ENCODE results near the gene SPAG6. TPM values are rescaled to one million over a fixed set of nuclear protein-coding genes. Genes with fewer than 3 reads are reported as not detected.

The SPAG6 gene
- polyA plus RNA-seq, 3 donors: 0.75 to 1.1 (median 0.92) TPM

DNA sequence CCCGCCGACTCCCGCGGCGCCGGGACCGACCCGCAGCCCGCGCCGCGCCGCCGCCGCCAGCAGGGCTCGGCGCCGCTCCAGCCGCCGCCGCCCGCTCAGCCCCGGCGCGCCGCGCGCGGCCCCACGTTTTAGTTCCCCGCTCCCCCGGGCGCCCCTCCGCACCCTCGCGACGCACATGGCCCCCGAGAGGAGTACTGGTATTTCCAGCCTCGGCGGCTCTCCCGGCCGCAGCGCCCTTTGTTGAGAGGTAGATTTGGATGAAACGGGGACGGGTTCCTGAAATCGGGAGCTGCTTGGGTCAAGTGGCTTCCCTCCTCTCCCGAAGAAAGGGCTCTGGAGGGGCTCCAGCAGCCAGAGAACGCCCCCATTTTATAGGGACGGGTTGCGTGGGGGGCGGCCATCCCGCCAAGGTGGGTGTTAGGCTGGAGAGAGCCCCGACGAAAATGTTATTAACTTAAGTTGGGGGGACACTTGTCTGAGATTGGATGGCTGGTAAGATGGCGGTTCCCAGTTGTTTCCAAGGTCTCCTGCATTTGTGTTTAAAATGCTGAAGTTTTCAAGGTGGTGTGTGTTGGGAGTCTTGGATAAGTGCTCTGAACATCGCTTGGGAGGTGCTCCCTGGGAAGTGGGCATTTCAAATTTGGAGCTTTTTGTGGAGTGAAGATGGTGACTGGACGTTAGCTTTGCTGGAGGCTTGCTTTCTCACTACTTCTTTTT is 23.2 kb upstream of the SPAG6 start:
- no peak for DNase-seq (ENCODE audit: low read depth in 3 of 3, low spot score in 2 of 3)

DNA sequence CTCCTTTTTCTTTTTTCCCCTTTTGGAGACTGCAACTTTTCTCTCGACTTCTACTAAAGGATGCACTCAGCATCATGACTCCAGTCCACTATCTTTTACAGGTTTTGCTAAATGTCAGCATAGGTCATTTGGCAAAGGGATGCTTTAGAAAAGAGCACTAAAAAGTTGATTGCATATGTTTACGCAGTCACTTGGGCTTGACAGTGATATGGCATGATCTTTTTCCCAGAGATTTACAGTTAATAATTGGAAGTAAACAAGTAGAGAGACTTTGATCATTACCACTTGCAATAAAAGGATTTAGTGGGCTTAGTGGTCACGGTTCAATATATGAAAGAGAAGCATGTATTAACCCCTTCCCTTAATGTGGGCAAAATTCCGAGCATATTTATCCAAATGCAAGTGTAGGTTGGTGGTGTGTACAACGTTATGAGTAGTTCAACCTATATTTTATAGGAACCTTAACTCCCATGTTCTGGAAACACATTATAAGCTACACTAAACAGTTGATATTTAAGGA is 22.6 kb upstream of the SPAG6 start:
- no peak for DNase-seq (ENCODE audit: low read depth in 3 of 3, low spot score in 2 of 3)

DNA sequence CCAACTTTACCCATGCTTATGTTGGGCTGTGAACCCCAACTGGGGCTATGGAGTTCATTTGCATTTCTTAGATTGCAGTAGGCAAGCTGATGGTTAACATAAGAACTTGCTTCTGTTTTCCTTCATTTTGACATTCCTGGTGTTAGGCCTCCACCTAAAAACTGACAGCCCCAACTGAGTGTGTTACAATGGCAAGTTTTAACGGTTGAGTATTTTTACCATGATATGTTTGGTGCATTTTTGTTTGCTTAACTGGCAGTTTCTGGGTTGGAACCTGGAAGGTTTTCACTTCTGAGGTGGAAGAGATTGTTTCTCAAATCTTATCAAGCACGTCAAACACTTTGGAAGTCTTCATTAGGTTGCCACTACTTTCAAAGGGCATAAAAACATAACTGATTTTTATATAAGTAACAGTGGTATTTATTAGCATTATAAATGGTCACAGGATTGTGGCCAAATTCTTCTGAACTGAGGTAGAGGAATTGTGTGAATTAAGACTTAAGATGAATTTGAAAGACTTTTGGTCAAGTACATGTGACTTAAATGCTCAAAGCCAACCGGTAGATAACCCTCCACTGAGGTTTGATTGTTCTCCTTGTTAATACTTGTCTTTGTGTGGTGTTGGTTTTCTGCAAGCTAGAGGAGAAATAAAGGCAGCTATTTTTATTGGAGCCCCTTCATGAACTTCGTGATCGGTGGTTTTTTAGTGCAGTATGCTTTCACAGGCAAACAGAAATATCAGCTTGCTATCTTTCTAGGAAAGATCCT is 21.6 kb upstream of the SPAG6 start:
- no peak for DNase-seq (ENCODE audit: low read depth in 3 of 3, low spot score in 2 of 3)

DNA sequence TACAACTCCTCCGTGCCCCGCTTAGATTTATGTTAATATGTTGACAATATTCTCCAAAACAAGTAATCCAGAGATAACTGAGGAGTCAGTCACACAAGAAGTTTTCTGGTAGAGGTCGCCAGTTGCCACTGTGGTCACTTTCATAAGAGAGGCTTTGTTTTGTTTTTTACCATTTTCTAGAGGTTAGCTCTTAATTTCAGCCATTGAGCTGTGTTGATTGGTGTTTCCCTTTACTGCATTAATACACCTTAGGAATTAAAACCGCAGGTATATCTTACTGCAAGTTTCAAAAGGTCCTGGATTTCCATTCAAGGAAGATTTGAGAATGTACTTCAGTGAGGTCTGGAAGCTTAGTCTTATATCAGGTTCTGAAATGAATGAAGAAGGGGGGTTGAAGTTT is 20.9 kb upstream of the SPAG6 start:
- no peak for DNase-seq (ENCODE audit: low read depth in 3 of 3, low spot score in 2 of 3)

DNA sequence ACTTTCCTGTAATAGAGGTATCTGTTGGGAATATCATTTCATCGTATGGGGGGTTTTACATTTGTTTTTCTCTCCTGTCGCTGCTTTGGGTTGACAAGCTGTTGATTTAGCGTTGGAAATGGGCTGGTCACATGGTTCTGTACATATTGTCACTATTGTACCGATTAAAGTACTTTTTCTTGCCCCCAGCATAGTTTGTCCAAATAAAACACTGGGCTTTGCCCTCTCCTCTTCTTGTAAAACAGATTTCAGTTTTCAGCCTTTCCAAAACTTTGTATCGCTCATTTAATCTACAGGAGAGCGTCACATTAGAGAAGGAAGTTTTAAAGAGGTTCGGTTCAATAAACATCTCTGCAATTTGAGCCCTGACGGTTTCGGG is 20.4 kb upstream of the SPAG6 start:
- DNase-seq (ENCODE audit: low read depth in 3 of 3, low spot score in 2 of 3): no peak

DNA sequence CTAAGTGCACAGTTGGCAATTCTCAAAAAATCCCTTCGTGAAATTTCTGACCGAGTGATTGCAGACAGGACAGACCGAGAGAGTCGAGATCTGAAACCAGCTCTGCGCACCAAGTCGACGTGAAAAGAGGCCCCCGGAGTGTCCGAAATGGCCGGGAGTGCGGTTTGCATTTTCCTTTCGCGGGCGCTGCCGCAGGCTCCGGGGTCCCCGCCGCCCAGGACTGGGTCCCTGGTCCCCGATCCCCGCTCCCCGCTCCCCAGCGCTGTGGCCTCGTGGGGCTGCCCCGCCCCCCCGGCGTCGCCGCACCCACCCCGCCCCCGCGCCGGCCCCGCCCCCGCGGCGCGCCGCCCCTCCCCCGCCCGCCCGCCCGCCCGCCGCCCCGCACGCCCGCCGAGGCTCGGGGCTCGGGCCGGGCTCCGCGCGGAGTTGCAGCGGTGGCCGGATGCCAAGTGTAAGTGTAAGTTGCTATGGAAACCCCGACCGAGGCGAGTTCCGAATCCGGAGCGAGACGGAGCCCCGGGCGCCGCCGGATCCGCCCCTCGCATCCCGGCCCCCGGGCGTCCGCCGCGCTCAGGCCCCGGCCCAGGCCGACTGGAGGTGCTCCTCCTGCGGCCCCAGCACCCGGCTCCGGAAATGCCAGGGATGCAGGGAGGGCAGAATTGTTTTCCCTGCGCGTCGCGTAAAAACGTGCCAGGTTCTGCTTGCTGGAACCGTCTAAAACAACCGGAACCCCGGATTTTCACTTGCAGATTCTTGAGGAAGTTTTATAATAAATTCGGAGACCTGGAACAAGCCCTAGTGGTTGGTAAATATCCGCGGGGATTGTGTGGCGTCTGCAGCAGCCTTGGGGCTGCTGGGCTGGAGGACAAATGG is 19.8 kb upstream of the SPAG6 start:
- DNase-seq (ENCODE audit: low read depth in 3 of 3, low spot score in 2 of 3): no peak

DNA sequence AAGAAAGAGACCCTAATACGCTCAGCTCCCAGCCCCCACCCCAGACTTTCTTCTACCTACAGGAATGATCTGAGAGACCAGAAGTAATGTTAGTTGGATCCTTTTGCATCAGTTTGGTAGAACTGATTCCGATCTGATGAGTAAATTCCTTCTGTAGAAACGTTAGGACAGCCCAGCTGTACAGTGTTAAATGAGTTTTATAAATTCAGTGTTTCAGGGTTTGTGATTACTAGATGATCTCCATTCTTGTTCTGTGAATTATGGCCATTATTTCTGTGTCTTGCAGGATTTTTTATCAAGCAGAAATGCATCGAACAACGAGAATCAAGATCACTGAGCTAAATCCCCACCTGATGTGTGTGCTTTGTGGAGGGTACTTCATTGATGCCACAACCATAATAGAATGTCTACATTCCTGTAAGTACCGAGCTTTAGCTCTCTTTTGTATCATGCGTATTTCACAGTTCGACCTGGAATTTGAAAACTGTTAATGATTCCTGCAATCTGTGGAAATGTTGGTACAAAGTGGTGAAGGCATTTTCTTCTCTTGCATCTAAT is 19.1 kb upstream of the SPAG6 start:
- DNase-seq (ENCODE audit: low read depth in 3 of 3, low spot score in 2 of 3): no peak

DNA sequence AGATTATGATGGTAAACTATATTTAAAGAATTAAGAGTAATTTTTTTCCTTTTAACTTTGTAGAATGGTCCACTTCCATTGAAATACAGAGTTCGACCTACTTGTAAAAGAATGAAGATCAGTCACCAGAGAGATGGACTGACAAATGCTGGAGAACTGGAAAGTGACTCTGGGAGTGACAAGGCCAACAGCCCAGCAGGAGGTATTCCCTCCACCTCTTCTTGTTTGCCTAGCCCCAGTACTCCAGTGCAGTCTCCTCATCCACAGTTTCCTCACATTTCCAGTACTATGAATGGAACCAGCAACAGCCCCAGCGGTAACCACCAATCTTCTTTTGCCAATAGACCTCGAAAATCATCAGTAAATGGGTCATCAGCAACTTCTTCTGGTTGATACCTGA is 16.1 kb upstream of the SPAG6 start:
- no peak for DNase-seq (ENCODE audit: low read depth in 3 of 3, low spot score in 2 of 3)

DNA sequence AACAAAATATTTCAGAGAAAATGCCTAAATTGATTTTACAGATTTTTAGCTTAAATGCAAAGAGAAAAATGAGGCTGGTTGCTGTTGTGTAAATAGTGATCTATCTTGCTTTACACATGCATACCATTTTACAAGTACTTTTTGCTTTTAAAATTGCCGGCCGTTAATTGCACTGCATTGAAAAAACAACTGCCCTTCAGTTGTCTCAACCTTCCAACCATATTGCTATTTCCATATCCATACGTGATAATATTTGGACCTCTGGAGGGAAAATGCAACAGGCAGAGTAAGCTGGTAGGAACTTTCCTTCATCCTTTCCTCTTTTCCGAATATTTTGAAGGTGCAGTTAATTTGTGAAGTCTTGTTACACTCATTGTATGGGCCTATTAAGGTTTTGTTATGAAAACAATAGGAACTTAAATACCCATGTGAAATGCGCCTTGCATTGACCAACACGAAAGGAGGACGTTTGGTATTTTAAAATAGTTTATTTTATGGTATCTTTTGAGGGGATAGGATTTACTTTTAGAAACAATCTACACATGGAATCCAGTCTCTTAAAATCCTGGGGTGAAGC is 13.1 kb upstream of the SPAG6 start:
- no peak for DNase-seq (ENCODE audit: low read depth in 3 of 3, low spot score in 2 of 3)

DNA sequence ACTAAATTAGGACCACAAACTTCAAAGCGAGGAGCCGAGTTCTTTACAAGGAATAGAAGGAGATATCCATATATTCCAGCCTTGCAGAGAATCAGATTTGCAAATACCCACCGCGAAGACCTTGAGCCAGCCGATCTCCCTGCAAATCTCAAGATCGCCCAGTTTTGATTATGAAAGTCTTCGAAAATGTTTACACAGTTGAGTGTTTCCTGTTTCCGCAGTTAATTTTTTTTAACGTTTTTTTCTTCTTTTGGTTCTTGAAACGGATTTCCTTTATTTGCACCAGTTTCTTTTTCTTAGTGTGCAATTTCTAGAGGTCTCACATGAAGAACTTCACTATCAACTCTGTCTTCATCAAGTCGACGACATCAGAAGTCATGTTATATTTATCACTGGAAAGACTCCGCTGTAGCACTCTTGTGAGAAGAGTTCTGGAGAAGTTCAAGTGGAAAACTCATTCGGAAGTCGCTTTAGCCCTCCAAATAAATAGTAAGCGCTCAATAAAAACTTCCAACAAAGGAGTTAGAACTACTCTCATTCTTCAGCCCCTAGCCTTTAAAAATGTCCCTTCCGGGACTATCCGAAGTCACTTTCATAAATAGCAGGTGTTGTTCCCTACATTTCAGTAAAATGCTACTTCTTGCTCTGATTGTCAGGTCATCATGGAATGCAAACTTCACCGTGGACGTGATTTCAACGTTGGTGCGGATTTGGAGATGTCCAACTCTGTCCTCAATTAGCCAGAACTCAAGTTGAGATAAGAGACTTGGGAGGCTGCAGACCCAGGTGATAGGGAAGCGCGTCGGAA is 11.9 kb upstream of the SPAG6 start:
- no peak for DNase-seq (ENCODE audit: low read depth in 3 of 3, low spot score in 2 of 3)

DNA sequence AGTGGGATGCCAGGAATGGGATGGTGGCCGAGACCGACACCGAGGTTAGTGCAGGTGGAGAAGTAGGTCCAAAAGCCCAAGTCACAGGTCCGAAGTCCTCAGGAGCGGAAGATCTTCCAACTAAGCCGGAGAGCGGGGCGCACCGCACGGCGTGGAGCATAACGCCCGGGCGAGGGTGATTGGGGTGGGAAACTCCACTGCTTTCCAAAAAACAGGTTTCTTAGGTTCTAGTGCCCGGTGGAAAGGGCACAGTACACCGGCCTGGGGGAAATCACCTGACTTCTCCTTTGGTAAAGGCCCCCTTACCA is 11.4 kb upstream of the SPAG6 start:
- no peak for DNase-seq (ENCODE audit: low read depth in 3 of 3, low spot score in 2 of 3)

DNA sequence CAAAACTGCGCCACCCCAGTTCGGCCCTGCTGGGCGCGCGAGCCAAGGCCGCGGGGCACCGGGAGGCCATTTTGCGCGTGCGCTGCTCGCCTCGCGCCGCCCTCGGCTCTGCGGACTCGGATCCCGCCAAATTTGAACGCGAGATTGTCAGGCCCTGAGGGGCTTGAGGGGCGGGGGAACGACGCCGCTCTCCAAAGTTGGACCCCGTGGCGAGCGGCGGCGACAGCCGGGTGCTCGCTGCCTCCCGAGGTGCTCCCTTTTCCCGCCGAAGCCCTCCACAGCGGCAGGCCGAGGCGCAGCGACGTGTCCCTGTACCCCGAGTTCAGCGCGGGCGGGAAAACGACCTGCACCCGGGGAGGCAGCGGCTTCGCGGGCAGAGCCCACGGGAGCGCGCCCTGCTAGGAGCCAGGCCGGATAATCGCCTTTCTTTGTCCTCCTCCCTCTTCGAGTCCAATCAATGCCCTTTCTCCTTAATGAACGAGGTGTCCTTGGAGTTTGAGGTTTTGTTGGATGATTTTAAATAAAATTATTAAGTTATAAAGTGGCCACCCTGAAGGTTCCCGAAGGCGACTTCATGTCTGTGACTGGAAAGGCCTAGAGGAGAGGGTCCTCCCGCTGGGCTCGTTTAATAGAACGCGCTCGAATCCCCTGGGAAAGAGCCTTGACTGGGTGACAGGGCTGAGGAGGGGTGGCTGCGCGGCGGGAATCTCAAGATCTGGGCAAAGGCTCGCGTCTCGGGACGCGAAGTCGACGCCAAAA is 10.7 kb upstream of the SPAG6 start:
- no peak for DNase-seq (ENCODE audit: low read depth in 3 of 3, low spot score in 2 of 3)

DNA sequence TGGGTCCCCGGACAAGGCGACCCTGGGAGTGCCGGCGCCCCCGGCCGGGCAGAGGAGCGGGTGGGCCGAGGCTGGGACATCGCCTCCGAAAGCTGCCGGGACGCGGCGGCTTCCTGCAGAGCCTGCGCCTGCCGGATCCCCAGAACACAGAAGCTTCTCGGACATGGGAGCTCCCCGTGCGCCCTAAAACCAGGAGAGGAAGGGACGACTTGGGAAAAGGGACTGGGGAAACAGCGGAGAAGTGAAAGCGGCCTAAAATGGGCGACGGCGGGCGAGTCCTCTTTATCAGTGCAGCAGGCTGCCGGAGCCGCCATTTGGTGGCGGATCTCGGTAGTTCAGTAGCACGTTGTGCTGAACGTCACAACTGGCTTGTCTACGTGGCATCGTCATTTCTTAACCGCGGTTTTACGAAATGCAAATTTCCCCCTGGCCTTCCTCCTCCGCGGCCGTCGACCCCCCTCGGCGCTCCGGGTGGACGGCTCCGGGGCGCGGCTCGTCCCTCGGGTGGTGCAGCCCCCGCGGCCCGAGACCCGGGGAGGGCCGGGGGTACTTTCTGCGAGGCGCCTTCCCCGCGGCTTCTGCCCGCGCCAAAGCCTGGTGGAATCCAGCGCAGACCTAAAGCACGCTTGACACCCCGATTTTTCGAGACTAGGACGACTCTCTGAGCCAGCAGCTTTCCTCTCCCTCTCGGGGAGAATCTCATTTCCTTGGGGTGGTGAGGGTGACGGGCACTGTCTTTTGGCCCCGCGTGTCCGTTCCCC is 9.9 kb upstream of the SPAG6 start:
- DNase-seq (ENCODE audit: low read depth in 3 of 3, low spot score in 2 of 3): no peak

DNA sequence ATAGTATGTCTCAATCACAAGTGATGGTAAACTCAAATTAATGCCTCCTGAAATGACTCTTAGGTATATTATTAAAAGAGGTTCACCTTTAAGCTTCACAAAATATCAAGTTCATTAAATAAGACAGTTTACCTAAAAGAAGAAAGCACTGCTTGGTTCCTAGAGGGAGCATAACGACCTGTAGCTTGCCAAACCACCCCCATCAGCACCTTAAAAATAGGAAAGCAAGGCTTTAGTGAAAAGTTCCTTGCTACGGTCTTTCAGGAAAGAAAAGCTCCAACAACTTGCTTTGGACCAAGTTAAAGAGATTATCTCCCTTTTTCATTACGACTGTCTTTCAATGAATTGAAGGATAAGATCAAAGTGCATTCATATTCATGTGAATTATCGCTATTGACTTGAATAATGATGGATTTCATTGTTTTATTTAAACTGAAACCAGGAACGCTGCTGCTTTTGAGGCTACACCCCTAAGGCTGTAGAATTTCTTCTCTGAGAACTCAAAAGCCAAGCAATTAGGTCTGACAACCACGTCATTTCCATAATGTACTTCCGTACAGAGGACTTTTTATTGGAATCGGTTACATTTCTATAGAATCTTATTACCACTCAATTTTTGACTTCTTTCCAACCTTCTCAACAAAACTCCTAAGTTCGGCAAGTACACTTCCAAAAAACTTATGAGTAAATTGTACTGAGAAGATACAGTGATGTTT is 7.0 kb upstream of the SPAG6 start:
- DNase-seq (ENCODE audit: low read depth in 3 of 3, low spot score in 2 of 3): no peak

DNA sequence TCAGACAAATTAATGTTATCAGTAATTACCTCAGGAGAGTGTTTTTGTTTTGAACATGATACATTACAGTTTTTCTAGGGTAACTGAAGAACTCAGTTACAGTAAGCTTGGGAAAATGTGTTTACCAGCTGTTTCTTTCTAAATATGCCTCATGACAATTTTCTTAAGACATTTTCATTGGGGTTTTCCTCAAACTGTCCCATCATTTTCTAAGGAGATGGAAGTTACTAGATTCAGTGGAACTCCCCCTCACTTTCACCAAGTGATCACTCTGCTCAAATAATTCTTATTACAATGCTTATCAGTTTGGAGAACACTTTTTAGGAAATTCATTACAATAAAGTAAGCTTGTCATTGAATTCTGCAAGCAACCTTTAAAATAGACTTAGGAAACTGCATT is 6.4 kb upstream of the SPAG6 start:
- no peak for DNase-seq (ENCODE audit: low read depth in 3 of 3, low spot score in 2 of 3)

DNA sequence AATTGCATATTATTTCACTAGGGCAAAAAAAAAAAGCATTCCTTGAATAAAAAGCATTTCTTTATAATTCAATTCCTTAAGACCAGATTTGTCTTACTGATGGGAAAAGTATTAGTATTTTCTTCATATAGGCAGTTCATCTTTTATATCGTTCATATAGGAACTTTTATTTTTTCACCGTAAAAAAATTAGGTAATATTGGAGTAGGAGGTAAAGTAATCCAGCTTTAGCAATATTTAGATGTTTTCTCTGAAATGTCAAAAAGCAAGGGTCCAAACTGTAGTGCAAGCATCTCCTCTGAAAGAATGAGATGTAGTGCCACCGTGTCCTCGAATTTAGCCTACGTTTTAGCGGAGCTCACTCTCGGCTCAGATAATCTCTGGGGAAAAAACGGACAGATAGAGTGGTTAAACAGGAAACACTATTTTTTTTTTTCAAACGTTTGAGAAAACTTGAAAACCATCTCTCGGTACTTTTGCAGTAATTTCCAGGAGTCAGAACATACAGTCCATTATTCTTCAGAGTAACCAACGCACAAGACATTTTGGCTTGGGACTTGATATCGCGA is 5.5 kb upstream of the SPAG6 start:
- no peak for DNase-seq (ENCODE audit: low read depth in 3 of 3, low spot score in 2 of 3)

DNA sequence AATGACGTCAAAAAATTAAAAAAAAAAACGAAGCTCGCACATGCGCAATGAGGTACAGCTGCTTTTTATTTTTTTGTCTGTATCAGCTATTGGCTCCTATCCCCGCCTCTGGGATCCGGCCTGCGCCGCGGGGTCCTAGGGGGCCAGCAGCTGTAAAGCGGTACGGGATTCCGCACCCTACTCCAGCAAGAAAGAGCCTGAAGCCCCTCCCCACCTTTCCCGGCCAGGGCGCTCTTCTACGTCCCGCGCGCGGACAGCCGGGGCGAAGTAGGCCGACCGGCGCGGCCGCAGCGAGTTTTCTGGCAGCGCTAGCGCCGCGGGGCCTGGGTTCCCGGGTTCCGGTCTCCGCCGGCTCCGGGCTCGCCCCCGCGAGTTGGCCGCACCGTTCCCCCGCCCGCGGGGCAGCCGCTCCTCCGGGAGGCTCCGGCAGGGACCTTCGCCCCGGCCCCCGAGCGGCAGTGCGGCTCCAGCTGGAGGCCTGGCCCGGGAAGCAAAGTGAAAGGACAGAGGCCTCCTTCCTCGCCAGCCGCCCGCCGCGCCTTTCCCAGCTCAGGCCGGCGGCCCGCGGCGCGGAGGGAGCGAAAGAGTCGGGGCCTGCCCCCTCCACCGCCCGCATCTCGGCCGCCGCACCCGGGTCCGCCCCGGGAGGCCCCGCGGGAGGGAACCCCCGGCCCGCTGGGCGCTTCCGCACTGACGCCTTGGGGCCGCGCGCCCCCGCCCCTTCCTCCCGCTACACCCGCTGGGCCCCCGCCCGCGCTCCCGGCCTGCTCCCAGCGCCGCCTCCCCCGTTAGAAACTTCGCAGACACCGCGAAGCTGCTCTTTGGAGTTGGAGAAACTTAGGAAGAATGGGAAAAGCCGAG is 4.7 kb upstream of the SPAG6 start:
- no peak for DNase-seq (ENCODE audit: low read depth in 3 of 3, low spot score in 2 of 3)
